AG04450 (cell line): ENCODE results near the gene SF3A2. TPM values are rescaled to one million over a fixed set of nuclear protein-coding genes. Genes with fewer than 3 reads are reported as not detected.

Experiments
- CTCF ChIA-PET: fragments of 300-600, 350-600 bp; formaldehyde crosslinking; extraction: SDS; loops from one replicate; lab custom pipeline; 2022; ENCODE audit warnings: antibody characterized with exemption, inconsistent platforms; lab: Charles Lee
- POLR2A ChIA-PET: fragments of 350-600 bp; formaldehyde crosslinking; extraction: SDS; loops from one replicate; lab custom pipeline; 2021; ENCODE audit warnings: antibody characterized with exemption, inconsistent platforms; lab: Yijun Ruan, JAX
- DNase-seq: peaks from one replicate; pipeline ENCODE4 v3.0.0-alpha.2; 2011; ENCODE audit warnings: low read depth, low spot score
- H3K27ac ChIP-seq: one replicate; pipeline ENCODE4 v1.5.1; 2012; ENCODE audit warnings: low read depth, low read length, control low read depth
- H3K27me3 ChIP-seq: one replicate; pipeline ENCODE4 v1.6.0; 2012; ENCODE audit warnings: low read length; ENCODE audit not compliant: control insufficient read depth, insufficient read depth
- H3K4me3 ChIP-seq: 2 replicates; pipeline ENCODE4 v1.5.1; 2011; ENCODE audit warnings: mild to moderate bottlenecking, low read depth, low read length, control low read depth
- H3K9me3 ChIP-seq: 2 replicates; pipeline ENCODE4 v1.5.1; 2012; ENCODE audit warnings: low read length; ENCODE audit not compliant: control insufficient read depth, insufficient read depth
- polyA plus RNA-seq: library from polyadenylated mRNA; depleted of rRNA; stranded (reverse); fragments of >200 nt; gene quantifications from 2 replicates; pipeline ENCODE4 v1.2.3, GENCODE V29; 2011
- TF ChIP-seq, protein P1 (sequence below): IDR thresholded peaks from 2 replicates; pipeline ENCODE4 v1.5.1; 2011; ENCODE audit warnings: low read depth, low read length, control low read depth, inconsistent platforms

The SF3A2 gene
- polyA plus RNA-seq, 1 experiment, result 7.0 TPM

- H3K27me3 ChIP-seq, result no peaks in the 10 kb centered on the region
- TF ChIP-seq, protein P1, sequence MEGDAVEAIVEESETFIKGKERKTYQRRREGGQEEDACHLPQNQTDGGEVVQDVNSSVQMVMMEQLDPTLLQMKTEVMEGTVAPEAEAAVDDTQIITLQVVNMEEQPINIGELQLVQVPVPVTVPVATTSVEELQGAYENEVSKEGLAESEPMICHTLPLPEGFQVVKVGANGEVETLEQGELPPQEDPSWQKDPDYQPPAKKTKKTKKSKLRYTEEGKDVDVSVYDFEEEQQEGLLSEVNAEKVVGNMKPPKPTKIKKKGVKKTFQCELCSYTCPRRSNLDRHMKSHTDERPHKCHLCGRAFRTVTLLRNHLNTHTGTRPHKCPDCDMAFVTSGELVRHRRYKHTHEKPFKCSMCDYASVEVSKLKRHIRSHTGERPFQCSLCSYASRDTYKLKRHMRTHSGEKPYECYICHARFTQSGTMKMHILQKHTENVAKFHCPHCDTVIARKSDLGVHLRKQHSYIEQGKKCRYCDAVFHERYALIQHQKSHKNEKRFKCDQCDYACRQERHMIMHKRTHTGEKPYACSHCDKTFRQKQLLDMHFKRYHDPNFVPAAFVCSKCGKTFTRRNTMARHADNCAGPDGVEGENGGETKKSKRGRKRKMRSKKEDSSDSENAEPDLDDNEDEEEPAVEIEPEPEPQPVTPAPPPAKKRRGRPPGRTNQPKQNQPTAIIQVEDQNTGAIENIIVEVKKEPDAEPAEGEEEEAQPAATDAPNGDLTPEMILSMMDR, result no peak
- H3K4me3 ChIP-seq, result no peak overlapping the region
- no peak for DNase-seq
- no peak overlapping the region for H3K27ac ChIP-seq
- POLR2A ChIA-PET, result no interaction called here
- CTCF ChIA-PET, result interaction anchor here (0.5 to 1.2 kb wide), 2 partner anchors 59 to 284 kb away, joined by 4 to 5 read pairs; no protein-coding TSS in a partner anchor
- H3K9me3 ChIP-seq, result no peaks in the 10 kb centered on the region; the same call in 1 of the 2 replicates
These were observed 21.3 kb upstream of the SF3A2 start for GRCh38 chr19:2215281-2215751.

DNA sequence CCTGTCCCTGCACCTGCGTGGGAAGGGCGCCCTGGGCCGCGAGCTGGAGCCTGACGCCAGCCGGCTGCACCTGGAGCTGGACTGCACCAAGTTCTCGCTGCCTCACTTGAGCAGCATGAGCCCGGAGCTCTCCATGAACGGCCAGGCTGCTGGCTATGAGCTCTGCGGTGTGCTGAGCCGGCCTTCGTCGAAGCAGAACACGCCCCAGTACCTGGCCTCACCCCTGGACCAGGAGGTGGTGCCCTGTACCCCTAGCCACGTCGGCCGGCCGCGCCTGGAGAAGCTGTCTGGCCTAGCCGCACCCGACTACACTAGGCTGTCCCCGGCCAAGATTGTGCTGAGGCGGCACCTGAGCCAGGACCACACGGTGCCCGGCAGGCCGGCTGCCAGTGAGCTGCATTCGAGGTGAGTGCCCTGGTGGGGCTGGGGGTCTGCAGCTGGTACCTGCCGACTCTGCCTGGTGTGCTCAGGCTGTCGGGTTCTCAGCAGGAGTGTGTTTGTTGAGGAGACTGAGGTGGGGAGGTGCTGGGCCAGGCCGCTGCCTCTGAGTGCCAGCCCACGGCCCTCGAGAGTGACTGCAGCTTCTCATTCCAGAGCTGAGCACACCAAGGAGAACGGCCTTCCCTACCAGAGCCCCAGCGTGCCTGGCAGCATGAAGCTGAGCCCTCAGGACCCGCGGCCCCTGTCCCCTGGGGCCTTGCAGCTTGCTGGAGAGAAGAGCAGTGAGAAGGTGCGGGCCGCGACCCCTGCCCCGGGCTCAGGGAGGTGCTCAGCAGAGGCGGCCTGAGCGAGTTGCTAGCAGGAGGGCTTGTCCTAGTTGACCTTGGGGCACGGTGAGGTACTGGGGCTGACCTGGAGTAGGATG lies 20.0 kb upstream of the SF3A2 start:
- H3K9me3 ChIP-seq, result no peaks in the 10 kb centered on the region; the same call in 1 of the 2 replicates
- no peak for DNase-seq
- ChIA-PET CTCF (no interaction called here), POLR2A (interaction anchor here (0.5 kb wide), 1 partner anchor 44 kb away, joined by 5 read pairs; no protein-coding TSS in a partner anchor)
- H3K27me3 ChIP-seq, result no peaks in the 10 kb centered on the region
- no peak overlapping the region for H3K4me3 ChIP-seq
- no peak overlapping the region for H3K27ac ChIP-seq
- TF ChIP-seq, protein P1, result no peak

DNA sequence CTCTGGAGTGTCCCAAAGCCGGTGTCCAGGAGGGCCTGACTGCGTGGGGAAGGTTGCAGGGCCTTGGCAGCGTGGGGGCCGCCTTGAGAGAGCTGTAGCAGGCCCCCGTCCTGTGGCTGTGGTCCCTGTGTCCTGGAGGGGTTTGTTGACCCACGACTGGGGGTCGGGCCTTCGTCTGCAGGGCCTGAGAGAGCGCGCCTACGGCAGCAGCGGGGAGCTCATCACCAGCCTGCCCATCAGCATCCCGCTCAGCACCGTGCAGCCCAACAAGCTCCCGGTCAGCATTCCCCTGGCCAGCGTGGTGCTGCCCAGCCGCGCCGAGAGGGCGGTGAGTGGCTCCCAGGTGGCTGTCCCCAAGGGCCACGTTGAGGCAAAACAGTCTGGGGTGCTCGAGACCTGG lies 19.0 kb upstream of the SF3A2 start:
- no peaks in the 10 kb centered on the region for H3K27me3 ChIP-seq
- DNase-seq, result no peak
- H3K4me3 ChIP-seq, result no peak overlapping the region
- ChIA-PET POLR2A (no interaction called here), CTCF (no interaction called here)
- TF ChIP-seq, protein P1, result no peak
- no peak overlapping the region for H3K27ac ChIP-seq
- H3K9me3 ChIP-seq, result no peaks in the 10 kb centered on the region; the same call in 1 of the 2 replicates

- H3K27ac ChIP-seq, result no peak overlapping the region
- CTCF ChIA-PET, result no interaction called here
- H3K27me3 ChIP-seq, result no peaks in the 10 kb centered on the region
- no peaks in the 10 kb centered on the region; the same call in 1 of the 2 replicates for H3K9me3 ChIP-seq
- no peak overlapping the region for H3K4me3 ChIP-seq
- DNase-seq, result no peak
- POLR2A ChIA-PET, result no interaction called here
- TF ChIP-seq, protein P1, result no peak
These were observed 16.9 kb upstream of the SF3A2 start for GRCh38 chr19:2219726-2220125.
